SH-SY5Y (cell line): ENCODE measurements around the gene MPZ.

Source experiments
- GATA2 ChIP-seq: IDR thresholded peaks from 2 replicates; pipeline ENCODE4 v1.6.1; 2011; ENCODE audit warnings: mild to moderate bottlenecking, low read depth, low read length
- GATA3 ChIP-seq: IDR thresholded peaks from 2 replicates; pipeline ENCODE4 v1.6.1; 2011; ENCODE audit warnings: low read depth, mild to moderate bottlenecking, low read length, moderate library complexity

DNA sequence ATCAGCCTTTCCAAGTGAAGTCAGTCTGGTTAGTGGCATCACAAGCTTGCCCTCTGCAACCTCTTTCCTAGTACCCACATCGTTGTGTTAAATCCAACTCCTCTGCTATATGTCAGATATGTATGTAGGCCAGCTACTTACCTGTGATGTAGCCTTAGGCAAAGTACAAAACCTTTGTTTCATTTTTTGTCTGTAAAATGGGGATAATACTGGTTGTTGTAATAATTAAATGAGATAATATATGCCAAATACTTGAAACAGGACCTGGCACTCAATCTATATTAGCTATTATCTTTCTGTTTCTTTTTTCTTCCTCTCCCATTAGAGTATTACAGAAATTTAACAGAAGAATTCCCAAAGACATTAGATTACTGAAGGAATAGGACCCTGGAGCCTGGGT lies 50.0 kb downstream of the MPZ start:
- TF ChIP-seq GATA3 (no peak), GATA2 (no peak)
